Heart right ventricle (tissue), 16 donors: ENCODE data around the gene CST11. TPM values are rescaled to one million over a fixed set of nuclear protein-coding genes. Genes with fewer than 3 reads are reported as not detected.
"Not testable (repeated sequence)": the region's sequence is repeated elsewhere in the genome, so short reads cannot be mapped to it uniquely, and the experiment has no call there.

Source experiments
- ATAC-seq, 8 donors: fragments of 200-7000 bp; cut with Tn5 transposase; one replicate each; pipeline ENCODE4 v1.9.1; 2020; ENCODE audit warnings: mild to moderate bottlenecking in 8 of 8, moderate library complexity in 8 of 8, moderate number of reproducible peaks in 1 of 8
- DNase-seq, 2 donors: peaks; one replicate each; pipeline ENCODE4 v3.0.0-alpha.2; 2020
- H3K27ac ChIP-seq, 10 donors: fragments of 200-600 bp; sonication (generic) in 2 of 10; one replicate each; pipeline versions ENCODE4 v1.5.0 to v1.8.0; 2020 to 2022; ENCODE audit warnings: mild to moderate bottlenecking in 3 of 10
- H3K27me3 ChIP-seq, 7 donors: fragments of 200-600 bp; one replicate each; pipeline ENCODE4 v1.8.0; 2021 to 2022; ENCODE audit warnings: mild to moderate bottlenecking in 2 of 7
- H3K36me3 ChIP-seq, 9 donors: fragments of 200-600 bp; sonication (generic) in 1 of 9; one replicate each; pipeline versions ENCODE4 v1.5.0 to v1.8.0; 2020 to 2022; ENCODE audit warnings: mild to moderate bottlenecking in 2 of 9
- H3K4me1 ChIP-seq, 9 donors: fragments of 200-600 bp; sonication (generic) in 1 of 9; one replicate each; pipeline versions ENCODE4 v1.5.0 to v1.8.0; 2020 to 2022; ENCODE audit warnings: mild to moderate bottlenecking in 4 of 9
- H3K4me3 ChIP-seq, 10 donors: fragments of 200-600 bp; sonication (generic) in 2 of 10; one replicate each; pipeline versions ENCODE4 v1.5.0 to v1.8.0; 2020 to 2022; ENCODE audit warnings: mild to moderate bottlenecking in 7 of 10, moderate library complexity in 2 of 10
- H3K9me3 ChIP-seq, 11 donors: fragments of 200-600 bp in 10 of 11; sonication (generic) in 2 of 11; one replicate each; pipeline versions ENCODE4 v1.5.0 to v1.8.0; 2013 to 2022; ENCODE audit warnings: mild to moderate bottlenecking in 2 of 11, control low read depth in 1 of 11, moderate library complexity in 1 of 11
- CTCF ChIP-seq, 9 donors: fragments of 200-600 bp; sonication (generic) in 2 of 9; IDR thresholded peaks; one replicate each; pipeline versions ENCODE4 v1.5.0 to v1.8.0; 2021 to 2022; ENCODE audit warnings: antibody characterized with exemption in 9 of 9, mild to moderate bottlenecking in 5 of 9, moderate library complexity in 1 of 9
- WGBS, 2 donors: extraction: QIAGEN DNeasy Blood & Tissue Kit; methylation state at CpG; one replicate each; pipeline ENCODE4 v1.1.7; 2013; ENCODE audit warnings: inconsistent platforms in 1 of 2; 5-methylcytosine and 5-hydroxymethylcytosine counted together
- intact Hi-C, 10 donors: fragments of 100-400 bp; cut with DNase I; formaldehyde crosslinking; loops; one replicate each; pipeline versions ENCODE4 v1.11.1 to v1.14.2; 2022
- polyA plus RNA-seq, 2 donors: library from polyadenylated mRNA; stranded (reverse); fragments of 200-250 nt; gene quantifications; one replicate each; pipeline ENCODE4 v1.2.3, GENCODE V29; 2013
- total RNA-seq, 10 donors: library from RNA; stranded (reverse); fragmentation: NEBNext Ultra II Directional in 3 of 10; extraction: Animal tissue kit (Norgen Biotek cat#: 25700) in 3 of 10; gene quantifications; one replicate each; pipeline versions ENCODE4 v1.2.1 to v1.2.4, GENCODE V29; 2021 to 2023
- donor health status: Arrhythmogenic right ventricular cardiomyopathy.
- donor health status: ischemic (EF 13 %, LVEDD 7.1; RV severe dilation, severe dysfunction).
- donor health status: healthy with polysubstance abuse.
- donor health status: DM: no; HTN: yes; CAD: no.
- donor health status: DM: no; HTN: no; CAD: no.
- donor health status: ischemic (EF 25% LVEDD 6.9; RV normal size, moderate dysfunction).
- donor health status: ischemic (EF 25% LVEDD 5.7; RV mildly dilated, moderate dysfunction).
- donor health status: healthy.
- donor health status: DM: yes; HTN: yes; CAD: no.
- donor health status: Ischemic cardiomyopathy.
- donor health status: ischemic (EF 35%, LVEDD 5.7; RV mildly dilated, moderate dysfunction).
- donor health status: nonischemic (EF 11% LVEDD 7.7; RV severe dilation, severe dysfunction).
- donor health status: DM: yes; HTN: yes; CAD: no.
- donor health status: PGD.
- donor health status: ischemic (EF 29% LVEDD 5.4; RV normal size, mild dysfunction).
- donor health status: nonischemic (EF 23%, LVEDD 6.1; RV moderate dilation, normal function).

Gene CST11
- total and polyA plus RNA-seq, 12 donors = not detected

- Histone ChIP-seq H3K27ac (no peak overlapping the region), H3K27me3 (peaks cover 0 to 14% (median 5%) of the 10 kb centered on the region in 7 donors), H3K36me3 (no peaks in the 10 kb centered on the region), H3K9me3 (peaks cover 0 to 5% (median 0%) of the 10 kb centered on the region in 11 donors), H3K4me1 (no peaks in the 10 kb centered on the region), H3K4me3 (no peak overlapping the region)
- 68 to 90% methylated on average over 6 of the region's 6 CpGs for WGBS, 2 donors
- DNase-seq = no peak
- intact Hi-C loops = no loop called here
- no peak for ATAC-seq
- no peak for TF ChIP-seq CTCF (IDR thresholded peaks at IDR 0.05)
These were observed 23.5 kb upstream of the CST11 start for GRCh38 chr20:23476015-23476754.

- no peak for TF ChIP-seq CTCF (IDR thresholded peaks at IDR 0.05)
- WGBS, 2 donors = 69 to 77% methylated on average over 5 of the region's 5 CpGs
These were observed 22.7 kb upstream of the CST11 start for GRCh38 chr20:23475395-23475794.

GRCh38 chr20:23473293-23473692 is 20.6 kb upstream of the CST11 start:
- H3K9me3 ChIP-seq, intact Hi-C loops, H3K27ac ChIP-seq, DNase-seq, H3K4me1 ChIP-seq, H3K36me3 ChIP-seq, H3K4me3 ChIP-seq, ATAC-seq: not testable (repeated sequence)
- WGBS, 2 donors = 31 to 38% methylated on average over 2 of the region's 2 CpGs
- peaks cover 0 to 15% (median 10%) of the 10 kb centered on the region in 7 donors for H3K27me3 ChIP-seq

More at GRCh38 chr20:23475395-23475794, 22.7 kb upstream of the CST11 start:
- ATAC-seq (no peak), DNase-seq (no peak)
- H3K4me3 ChIP-seq = no peak overlapping the region
- H3K9me3 ChIP-seq = peaks cover 0 to 5% (median 0%) of the 10 kb centered on the region in 11 donors
- H3K27ac ChIP-seq = no peak overlapping the region
- no peaks in the 10 kb centered on the region for H3K36me3 ChIP-seq
- no peaks in the 10 kb centered on the region for H3K4me1 ChIP-seq
- intact Hi-C loops = no loop called here
- peaks cover 0 to 15% (median 6%) of the 10 kb centered on the region in 7 donors for H3K27me3 ChIP-seq

- H3K27ac ChIP-seq, H3K4me1 ChIP-seq, H3K4me3 ChIP-seq, DNase-seq, intact Hi-C loops, H3K36me3 ChIP-seq, ATAC-seq: not testable (repeated sequence)
- peaks cover 0 to 12% (median 2%) of the 10 kb centered on the region in 11 donors for H3K9me3 ChIP-seq
- peaks cover 0 to 15% (median 10%) of the 10 kb centered on the region in 7 donors for H3K27me3 ChIP-seq
- 68 to 72% methylated on average over 5 of the region's 5 CpGs for WGBS, 2 donors
These were observed 19.6 kb upstream of the CST11 start for GRCh38 chr20:23472306-23472705.

GRCh38 chr20:23466961-23467360 is 14.3 kb upstream of the CST11 start:
- H3K36me3 ChIP-seq, H3K27ac ChIP-seq, ATAC-seq, DNase-seq, intact Hi-C loops, H3K4me3 ChIP-seq, H3K4me1 ChIP-seq: not testable (repeated sequence)
- WGBS, 2 donors = 81 to 84% methylated on average over 3 of the region's 3 CpGs
- H3K27me3 ChIP-seq = peaks cover 0 to 23% (median 6%) of the 10 kb centered on the region in 7 donors
- peaks cover 0 to 50% (median 7%) of the 10 kb centered on the region in 11 donors for H3K9me3 ChIP-seq

GRCh38 chr20:23461180-23461579 is 8.5 kb upstream of the CST11 start:
- DNase-seq (no peak), ATAC-seq (no peak)
- no peak overlapping the region for H3K4me3 ChIP-seq
- no peak for TF ChIP-seq CTCF (IDR thresholded peaks at IDR 0.05)
- no peaks in the 10 kb centered on the region for H3K4me1 ChIP-seq
- H3K27ac ChIP-seq = no peak overlapping the region
- H3K27me3 ChIP-seq = peaks cover 0 to 18% (median 0%) of the 10 kb centered on the region in 7 donors
- peaks cover 0 to 27% (median 0%) of the 10 kb centered on the region in 11 donors for H3K9me3 ChIP-seq
- 91 to 95% methylated on average over 1 of the region's 1 CpG for WGBS, 2 donors
- no peaks in the 10 kb centered on the region for H3K36me3 ChIP-seq
- intact Hi-C loops = no loop called here
